Measurements from ENCODE around the gene TTC39C. TPM values are rescaled to one million over a fixed set of nuclear protein-coding genes. Genes with fewer than 3 reads are reported as not detected.

Gene TTC39C
- total RNA-seq, 1 experiment from 2014 or later, result 14.8 TPM

DNA sequence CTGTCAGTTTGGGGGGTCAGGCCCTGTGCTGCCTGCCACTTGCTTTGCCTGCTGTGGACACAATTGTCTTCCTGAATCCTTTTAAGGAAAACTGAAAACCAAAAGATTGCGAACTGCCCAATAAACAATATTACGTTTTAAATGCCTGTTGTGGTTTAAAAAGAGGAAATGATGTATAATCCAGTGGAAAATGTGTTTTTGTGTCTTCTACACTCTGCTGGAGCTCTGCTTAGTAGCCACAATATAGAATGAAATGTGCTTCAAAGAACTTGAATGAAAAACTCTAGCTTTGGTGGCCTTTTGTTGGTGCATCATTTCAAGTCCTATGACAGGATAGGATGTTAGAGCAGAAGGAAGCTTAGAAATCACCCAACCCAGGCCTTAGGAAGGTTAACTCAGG lies 101.1 kb downstream of the TTC39C start:
- TF ChIP-seq POLR2AphosphoS5 (IDR thresholded peaks at IDR 0.05; ENCODE audit: low read depth, low read length), result no peak
- TF ChIP-seq, protein P1, sequence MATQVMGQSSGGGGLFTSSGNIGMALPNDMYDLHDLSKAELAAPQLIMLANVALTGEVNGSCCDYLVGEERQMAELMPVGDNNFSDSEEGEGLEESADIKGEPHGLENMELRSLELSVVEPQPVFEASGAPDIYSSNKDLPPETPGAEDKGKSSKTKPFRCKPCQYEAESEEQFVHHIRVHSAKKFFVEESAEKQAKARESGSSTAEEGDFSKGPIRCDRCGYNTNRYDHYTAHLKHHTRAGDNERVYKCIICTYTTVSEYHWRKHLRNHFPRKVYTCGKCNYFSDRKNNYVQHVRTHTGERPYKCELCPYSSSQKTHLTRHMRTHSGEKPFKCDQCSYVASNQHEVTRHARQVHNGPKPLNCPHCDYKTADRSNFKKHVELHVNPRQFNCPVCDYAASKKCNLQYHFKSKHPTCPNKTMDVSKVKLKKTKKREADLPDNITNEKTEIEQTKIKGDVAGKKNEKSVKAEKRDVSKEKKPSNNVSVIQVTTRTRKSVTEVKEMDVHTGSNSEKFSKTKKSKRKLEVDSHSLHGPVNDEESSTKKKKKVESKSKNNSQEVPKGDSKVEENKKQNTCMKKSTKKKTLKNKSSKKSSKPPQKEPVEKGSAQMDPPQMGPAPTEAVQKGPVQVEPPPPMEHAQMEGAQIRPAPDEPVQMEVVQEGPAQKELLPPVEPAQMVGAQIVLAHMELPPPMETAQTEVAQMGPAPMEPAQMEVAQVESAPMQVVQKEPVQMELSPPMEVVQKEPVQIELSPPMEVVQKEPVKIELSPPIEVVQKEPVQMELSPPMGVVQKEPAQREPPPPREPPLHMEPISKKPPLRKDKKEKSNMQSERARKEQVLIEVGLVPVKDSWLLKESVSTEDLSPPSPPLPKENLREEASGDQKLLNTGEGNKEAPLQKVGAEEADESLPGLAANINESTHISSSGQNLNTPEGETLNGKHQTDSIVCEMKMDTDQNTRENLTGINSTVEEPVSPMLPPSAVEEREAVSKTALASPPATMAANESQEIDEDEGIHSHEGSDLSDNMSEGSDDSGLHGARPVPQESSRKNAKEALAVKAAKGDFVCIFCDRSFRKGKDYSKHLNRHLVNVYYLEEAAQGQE (IDR thresholded peaks at IDR 0.05; ENCODE audit: insufficient read depth in 1 of 2, low read depth in 2 of 2, low read length in 1 of 2), result no peak
- no peak for TF ChIP-seq SIN3A (IDR thresholded peaks at IDR 0.05; ENCODE audit: borderline replicate concordance, insufficient read depth, low read depth, low read length)
- TF ChIP-seq, protein P2, sequence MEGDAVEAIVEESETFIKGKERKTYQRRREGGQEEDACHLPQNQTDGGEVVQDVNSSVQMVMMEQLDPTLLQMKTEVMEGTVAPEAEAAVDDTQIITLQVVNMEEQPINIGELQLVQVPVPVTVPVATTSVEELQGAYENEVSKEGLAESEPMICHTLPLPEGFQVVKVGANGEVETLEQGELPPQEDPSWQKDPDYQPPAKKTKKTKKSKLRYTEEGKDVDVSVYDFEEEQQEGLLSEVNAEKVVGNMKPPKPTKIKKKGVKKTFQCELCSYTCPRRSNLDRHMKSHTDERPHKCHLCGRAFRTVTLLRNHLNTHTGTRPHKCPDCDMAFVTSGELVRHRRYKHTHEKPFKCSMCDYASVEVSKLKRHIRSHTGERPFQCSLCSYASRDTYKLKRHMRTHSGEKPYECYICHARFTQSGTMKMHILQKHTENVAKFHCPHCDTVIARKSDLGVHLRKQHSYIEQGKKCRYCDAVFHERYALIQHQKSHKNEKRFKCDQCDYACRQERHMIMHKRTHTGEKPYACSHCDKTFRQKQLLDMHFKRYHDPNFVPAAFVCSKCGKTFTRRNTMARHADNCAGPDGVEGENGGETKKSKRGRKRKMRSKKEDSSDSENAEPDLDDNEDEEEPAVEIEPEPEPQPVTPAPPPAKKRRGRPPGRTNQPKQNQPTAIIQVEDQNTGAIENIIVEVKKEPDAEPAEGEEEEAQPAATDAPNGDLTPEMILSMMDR (IDR thresholded peaks at IDR 0.05), result no peak
- no peak for TF ChIP-seq TCF7L2 (IDR thresholded peaks at IDR 0.05; ENCODE audit: low read depth, low read length)
- intact Hi-C loops (cut with micrococcal nuclease; ENCODE audit: unreplicated experiment), result loop anchor here (5.0 kb wide), 2 partner anchors 98 to 293 kb away; no protein-coding TSS in a partner anchor
- peaks cover 2% of the 10 kb centered on the region; the same call in 1 of the 2 replicates for H3K4me1 ChIP-seq (ENCODE audit: control insufficient read depth, insufficient read depth, low read length)
- DNase-seq (ENCODE audit: low read depth, low spot score) (no peak), ATAC-seq (no peak)
- in situ Hi-C loops (cut with HindIII; ENCODE audit: low pct_unique_long_range_greater_than_20kb, low sequenced_read_pairs), result no loop called here
- H3K36me3 ChIP-seq (ENCODE audit: control insufficient read depth, insufficient read depth, low read length), result no peaks in the 10 kb centered on the region
- POLR2A ChIA-PET, result no interaction called here
- BruUV-seq (replicated peaks), result no TSS peak
- no peaks in the 10 kb centered on the region for H3K27me3 ChIP-seq (ENCODE audit: control insufficient read depth, insufficient read depth, low read length)
- no peak overlapping the region for H3K4me3 ChIP-seq (ENCODE audit: low read depth in 2 of 2, low read length in 2 of 2)
- CTCF ChIA-PET, result interaction anchor here (0.6 kb wide), 1 partner anchor 162 kb away, joined by 5 read pairs; no protein-coding TSS in a partner anchor
- no peak overlapping the region for H3K27ac ChIP-seq (ENCODE audit: low read length)
- H3K9me3 ChIP-seq (ENCODE audit: control insufficient read depth, insufficient read depth, low read depth, low read length), result no peaks in the 10 kb centered on the region

DNA sequence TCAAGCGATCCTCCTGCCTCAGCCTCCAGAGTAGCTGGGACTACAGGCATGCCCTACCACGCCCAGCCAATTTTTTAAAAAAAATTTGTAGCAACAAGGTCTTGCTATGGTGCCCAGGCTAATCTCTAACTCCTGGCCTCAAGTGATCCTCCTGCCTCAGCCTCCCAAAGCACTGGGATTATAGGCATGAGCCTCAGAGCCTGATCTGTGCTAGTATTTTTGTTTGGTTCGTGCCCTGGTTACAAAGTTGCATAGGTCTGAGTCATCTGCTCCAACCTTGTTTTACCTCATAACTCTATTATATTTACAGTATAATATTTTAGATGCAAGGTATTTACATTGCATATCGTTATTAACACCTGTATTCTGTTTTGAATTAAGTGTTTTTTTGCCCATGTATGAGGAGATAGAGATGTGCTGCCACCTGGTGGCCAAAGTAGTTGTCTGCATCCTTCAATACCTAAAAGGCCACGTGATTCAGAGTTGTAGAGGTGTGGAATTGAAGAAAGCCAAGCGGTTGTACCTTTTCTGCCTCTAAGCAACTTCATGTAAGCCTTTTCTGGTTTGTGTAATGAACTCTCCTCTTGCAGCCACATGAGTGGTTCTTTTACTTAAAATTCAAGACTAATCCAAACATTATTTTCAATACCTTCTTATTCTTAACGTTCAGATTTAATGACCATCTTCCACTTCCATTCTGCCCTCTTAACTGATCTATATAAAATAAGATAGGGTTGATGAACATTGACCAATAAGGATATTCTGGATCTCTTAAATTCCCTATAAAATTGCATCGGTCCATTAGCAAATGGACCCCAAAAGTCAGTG lies 104.4 kb downstream of the TTC39C start:
- peak; percentile 87 for ATAC-seq
- DNase-seq (ENCODE audit: low read depth, low spot score), result no peak
- CTCF ChIA-PET, result no interaction called here
- intact Hi-C loops (cut with micrococcal nuclease; ENCODE audit: unreplicated experiment) (loop anchor here (5.0 kb wide), 2 partner anchors 102 to 297 kb away; no protein-coding TSS in a partner anchor), in situ Hi-C loops (cut with HindIII; ENCODE audit: low pct_unique_long_range_greater_than_20kb, low sequenced_read_pairs) (no loop called here)
- no TSS peak for BruUV-seq (replicated peaks)
- no peaks in the 10 kb centered on the region for H3K36me3 ChIP-seq (ENCODE audit: control insufficient read depth, insufficient read depth, low read length)
- no peak overlapping the region for H3K27ac ChIP-seq (ENCODE audit: low read length)
- POLR2A ChIA-PET, result interaction anchor here (0.6 kb wide), 1 partner anchor 38 kb away, joined by 3 read pairs; no protein-coding TSS in a partner anchor
- TF ChIP-seq, protein P2 (IDR thresholded peaks at IDR 0.05), result peak; percentile 88
- no peak for TF ChIP-seq POLR2AphosphoS5 (IDR thresholded peaks at IDR 0.05; ENCODE audit: low read depth, low read length)
- no peak for TF ChIP-seq SIN3A (IDR thresholded peaks at IDR 0.05; ENCODE audit: borderline replicate concordance, insufficient read depth, low read depth, low read length)
- no peaks in the 10 kb centered on the region for H3K4me1 ChIP-seq (ENCODE audit: control insufficient read depth, insufficient read depth, low read length)
- no peaks in the 10 kb centered on the region for H3K9me3 ChIP-seq (ENCODE audit: control insufficient read depth, insufficient read depth, low read depth, low read length)
- H3K4me3 ChIP-seq (ENCODE audit: low read depth in 2 of 2, low read length in 2 of 2), result no peak overlapping the region
- H3K27me3 ChIP-seq (ENCODE audit: control insufficient read depth, insufficient read depth, low read length), result no peaks in the 10 kb centered on the region

All from Panc1 (cell line).